Panc1 (cell line): ENCODE results near the gene NGEF. TPM values are rescaled to one million over a fixed set of nuclear protein-coding genes. Genes with fewer than 3 reads are reported as not detected.

Experiments
- ATAC-seq: fragments of 200-7000 bp; cut with Tn5 transposase; 2 replicates; pipeline ENCODE4 v1.9.1; 2020; ENCODE audit warnings: mild to moderate bottlenecking, moderate library complexity
- BruUV-seq: library from RNA; stranded (reverse); fragments of 400-500 nt; replicated peaks from 2 replicates; lab custom pipeline; 2021; lab: Mats Ljungman, UMichigan
- CTCF ChIA-PET: fragments of 300-600 bp; sonication (Branson Sonifier 250); formaldehyde crosslinking; loops from one replicate; lab custom pipeline; 2022; ENCODE audit warnings: antibody characterized with exemption; lab: Charles Lee
- POLR2A ChIA-PET: fragments of 300-600 bp; sonication (Branson Sonifier 250); formaldehyde crosslinking; loops from one replicate; lab custom pipeline; 2022; ENCODE audit warnings: antibody characterized with exemption; lab: Charles Lee
- DNase-seq: peaks from one replicate; pipeline ENCODE4 v3.0.0-alpha.2; 2010; ENCODE audit warnings: low read depth, low spot score
- H3K27ac ChIP-seq: 2 replicates; pipeline ENCODE4 v1.5.1; 2011; ENCODE audit warnings: mild to moderate bottlenecking, low read length, inconsistent platforms
- H3K27me3 ChIP-seq: fragments of 200-500 bp; sonication (Bioruptor generic); 2 replicates; pipeline ENCODE4 v1.6.0; 2014; ENCODE audit warnings: low read length, inconsistent platforms; ENCODE audit not compliant: control insufficient read depth, insufficient read depth
- H3K36me3 ChIP-seq: fragments of 200-500 bp; sonication (Bioruptor generic); 2 replicates; pipeline ENCODE4 v1.5.1; 2014; ENCODE audit warnings: inconsistent platforms, mild to moderate bottlenecking, low read length, moderate library complexity; ENCODE audit not compliant: control insufficient read depth, insufficient read depth
- H3K4me1 ChIP-seq: 2 replicates; pipeline ENCODE4 v1.5.1; 2011; ENCODE audit warnings: inconsistent platforms, mild to moderate bottlenecking, low read length, moderate library complexity; ENCODE audit not compliant: control insufficient read depth, insufficient read depth
- H3K4me3 ChIP-seq, 2 experiments: 2 replicates each; pipeline ENCODE4 v1.5.1; 2011 to 2012; ENCODE audit warnings: low read depth in 2 of 2, low read length in 2 of 2, mild to moderate bottlenecking in 2 of 2, inconsistent platforms in 1 of 2, moderate library complexity in 1 of 2
- H3K9me3 ChIP-seq: fragments of 200-500 bp; sonication (Bioruptor generic); 2 replicates; pipeline ENCODE4 v1.5.1; 2014; ENCODE audit warnings: low read depth, mild to moderate bottlenecking, inconsistent platforms, low read length, moderate library complexity; ENCODE audit not compliant: control insufficient read depth, insufficient read depth
- POLR2AphosphoS5 ChIP-seq: IDR thresholded peaks from 2 replicates; pipeline ENCODE4 v1.6.1; 2012; ENCODE audit warnings: mild to moderate bottlenecking, low read depth, low read length, moderate library complexity
- SIN3A ChIP-seq: IDR thresholded peaks from 2 replicates; pipeline ENCODE4 v1.6.1; 2012; ENCODE audit warnings: low read depth, mild to moderate bottlenecking, low read length, moderate library complexity, borderline replicate concordance; ENCODE audit not compliant: insufficient read depth
- TCF7L2 ChIP-seq: IDR thresholded peaks from 2 replicates; pipeline ENCODE4 v1.6.1; 2011; ENCODE audit warnings: mild to moderate bottlenecking, low read depth, low read length, inconsistent platforms
- in situ Hi-C: cut with HindIII; loops from 2 replicates; pipeline ENCODE4 v1.10.0; 2016; ENCODE audit warnings: low sequenced_read_pairs, low pct_unique_long_range_greater_than_20kb
- intact Hi-C: fragments of 100-400 bp; cut with micrococcal nuclease; formaldehyde crosslinking; loops from one replicate; pipeline ENCODE4 v1.10.0; 2022; ENCODE audit not compliant: unreplicated experiment
- total RNA-seq: library from RNA; stranded (reverse); gene quantifications from one replicate; pipeline ENCODE4 v1.2.1, GENCODE V29; 2021; ENCODE audit not compliant: unreplicated experiment
- TF ChIP-seq, protein P1 (sequence below): fragments of 450-650 bp; IDR thresholded peaks from 2 replicates; pipeline ENCODE4 v1.5.1; 2017; ENCODE audit warnings: mild to moderate bottlenecking
- TF ChIP-seq, protein P2 (sequence below), 2 experiments: IDR thresholded peaks; 2 replicates each; pipeline ENCODE4 v1.6.1; 2011 to 2012; ENCODE audit warnings: low read depth in 2 of 2, control low read depth in 1 of 2, low read length in 1 of 2, mild to moderate bottlenecking in 1 of 2, moderate library complexity in 1 of 2; ENCODE audit not compliant: insufficient read depth in 1 of 2

NGEF gene
- total RNA-seq, 1 experiment from 2014 or later: 17.8 TPM

DNA sequence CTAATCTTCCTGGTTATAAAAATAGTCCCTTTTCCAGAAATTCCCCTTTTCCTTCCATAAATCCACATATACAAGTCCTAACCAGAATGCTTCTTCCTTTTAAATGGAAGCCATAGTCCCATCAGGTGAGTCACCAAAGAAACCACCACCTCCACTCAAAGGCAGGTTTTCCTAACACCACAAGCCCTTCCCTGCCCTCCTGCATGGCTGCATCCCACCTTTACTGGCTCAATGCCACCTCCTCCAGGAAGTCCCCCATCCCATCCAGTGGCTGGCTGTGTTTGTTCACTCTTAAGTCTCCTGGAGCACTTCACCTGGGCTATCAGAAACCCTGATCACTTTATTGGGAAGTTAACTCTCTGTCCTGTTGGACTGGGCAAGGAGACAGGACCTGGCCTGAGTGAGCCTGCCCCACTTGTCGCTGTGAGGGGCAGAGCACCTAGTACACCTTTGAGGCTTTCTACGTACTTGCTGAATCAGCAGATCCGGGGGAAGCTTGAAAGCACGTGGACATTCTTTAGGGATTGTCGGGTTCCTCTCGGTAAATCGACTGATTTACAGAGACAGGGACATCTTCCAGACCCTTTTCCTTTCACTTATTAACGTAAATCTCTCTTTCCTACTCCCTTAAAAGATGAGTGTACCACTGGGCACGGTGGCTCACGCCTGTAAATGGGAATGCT, 71.0 kb downstream of the NGEF start:
- Histone ChIP-seq H3K4me1 (no peaks in the 10 kb centered on the region), H3K36me3 (no peaks in the 10 kb centered on the region), H3K9me3 (no peaks in the 10 kb centered on the region; the same call in 1 of the 2 replicates), H3K27ac (no peak overlapping the region), H3K27me3 (no peaks in the 10 kb centered on the region), H3K4me3 (no peak overlapping the region)
- in situ Hi-C loops (no loop called here), intact Hi-C loops (no loop called here)
- CTCF ChIA-PET: no interaction called here
- no TSS peak for BruUV-seq
- ATAC-seq: no peak
- TF ChIP-seq TCF7L2 (no peak), SIN3A (no peak), POLR2AphosphoS5 (no peak)
- TF ChIP-seq, protein P1, sequence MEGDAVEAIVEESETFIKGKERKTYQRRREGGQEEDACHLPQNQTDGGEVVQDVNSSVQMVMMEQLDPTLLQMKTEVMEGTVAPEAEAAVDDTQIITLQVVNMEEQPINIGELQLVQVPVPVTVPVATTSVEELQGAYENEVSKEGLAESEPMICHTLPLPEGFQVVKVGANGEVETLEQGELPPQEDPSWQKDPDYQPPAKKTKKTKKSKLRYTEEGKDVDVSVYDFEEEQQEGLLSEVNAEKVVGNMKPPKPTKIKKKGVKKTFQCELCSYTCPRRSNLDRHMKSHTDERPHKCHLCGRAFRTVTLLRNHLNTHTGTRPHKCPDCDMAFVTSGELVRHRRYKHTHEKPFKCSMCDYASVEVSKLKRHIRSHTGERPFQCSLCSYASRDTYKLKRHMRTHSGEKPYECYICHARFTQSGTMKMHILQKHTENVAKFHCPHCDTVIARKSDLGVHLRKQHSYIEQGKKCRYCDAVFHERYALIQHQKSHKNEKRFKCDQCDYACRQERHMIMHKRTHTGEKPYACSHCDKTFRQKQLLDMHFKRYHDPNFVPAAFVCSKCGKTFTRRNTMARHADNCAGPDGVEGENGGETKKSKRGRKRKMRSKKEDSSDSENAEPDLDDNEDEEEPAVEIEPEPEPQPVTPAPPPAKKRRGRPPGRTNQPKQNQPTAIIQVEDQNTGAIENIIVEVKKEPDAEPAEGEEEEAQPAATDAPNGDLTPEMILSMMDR: no peak
- TF ChIP-seq, protein P2, sequence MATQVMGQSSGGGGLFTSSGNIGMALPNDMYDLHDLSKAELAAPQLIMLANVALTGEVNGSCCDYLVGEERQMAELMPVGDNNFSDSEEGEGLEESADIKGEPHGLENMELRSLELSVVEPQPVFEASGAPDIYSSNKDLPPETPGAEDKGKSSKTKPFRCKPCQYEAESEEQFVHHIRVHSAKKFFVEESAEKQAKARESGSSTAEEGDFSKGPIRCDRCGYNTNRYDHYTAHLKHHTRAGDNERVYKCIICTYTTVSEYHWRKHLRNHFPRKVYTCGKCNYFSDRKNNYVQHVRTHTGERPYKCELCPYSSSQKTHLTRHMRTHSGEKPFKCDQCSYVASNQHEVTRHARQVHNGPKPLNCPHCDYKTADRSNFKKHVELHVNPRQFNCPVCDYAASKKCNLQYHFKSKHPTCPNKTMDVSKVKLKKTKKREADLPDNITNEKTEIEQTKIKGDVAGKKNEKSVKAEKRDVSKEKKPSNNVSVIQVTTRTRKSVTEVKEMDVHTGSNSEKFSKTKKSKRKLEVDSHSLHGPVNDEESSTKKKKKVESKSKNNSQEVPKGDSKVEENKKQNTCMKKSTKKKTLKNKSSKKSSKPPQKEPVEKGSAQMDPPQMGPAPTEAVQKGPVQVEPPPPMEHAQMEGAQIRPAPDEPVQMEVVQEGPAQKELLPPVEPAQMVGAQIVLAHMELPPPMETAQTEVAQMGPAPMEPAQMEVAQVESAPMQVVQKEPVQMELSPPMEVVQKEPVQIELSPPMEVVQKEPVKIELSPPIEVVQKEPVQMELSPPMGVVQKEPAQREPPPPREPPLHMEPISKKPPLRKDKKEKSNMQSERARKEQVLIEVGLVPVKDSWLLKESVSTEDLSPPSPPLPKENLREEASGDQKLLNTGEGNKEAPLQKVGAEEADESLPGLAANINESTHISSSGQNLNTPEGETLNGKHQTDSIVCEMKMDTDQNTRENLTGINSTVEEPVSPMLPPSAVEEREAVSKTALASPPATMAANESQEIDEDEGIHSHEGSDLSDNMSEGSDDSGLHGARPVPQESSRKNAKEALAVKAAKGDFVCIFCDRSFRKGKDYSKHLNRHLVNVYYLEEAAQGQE (IDR thresholded peaks at IDR 0.05; ENCODE audit: insufficient read depth in 1 of 2, low read depth in 2 of 2, low read length in 1 of 2): no peak
- POLR2A ChIA-PET: interaction anchor here (0.6 kb wide), 1 partner anchor 65 kb away, joined by 3 read pairs; no protein-coding TSS in a partner anchor
- no peak for DNase-seq

DNA sequence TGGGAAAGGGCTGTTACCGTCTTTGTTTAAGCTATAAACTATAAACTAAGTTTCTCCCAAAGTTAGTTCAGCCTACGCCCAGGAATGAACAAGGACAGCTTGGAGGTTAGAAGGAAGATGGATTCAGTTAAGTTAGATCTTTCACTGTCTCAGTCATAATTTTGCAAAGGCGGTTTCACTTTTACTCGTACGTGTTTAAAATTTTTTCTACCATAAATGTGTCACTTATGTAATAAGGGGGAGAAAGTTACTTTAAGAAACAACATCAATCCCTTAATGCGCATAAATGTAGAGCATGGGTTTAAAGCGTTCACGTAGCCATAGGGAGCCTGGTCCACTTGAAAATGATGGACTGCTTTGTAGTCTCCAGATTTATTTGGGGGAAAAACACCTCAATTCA, 71.7 kb downstream of the NGEF start:
- H3K4me3 ChIP-seq: no peak overlapping the region
- ATAC-seq (no peak), DNase-seq (no peak)
- no peak overlapping the region for H3K27ac ChIP-seq
- no TSS peak for BruUV-seq
- no peaks in the 10 kb centered on the region for H3K27me3 ChIP-seq
- H3K36me3 ChIP-seq: no peaks in the 10 kb centered on the region
- CTCF ChIA-PET: no interaction called here
- in situ Hi-C loops (no loop called here), intact Hi-C loops (no loop called here)
- POLR2A ChIA-PET: no interaction called here
- TF ChIP-seq SIN3A: no peak
- TF ChIP-seq, protein P1: no peak
- no peaks in the 10 kb centered on the region for H3K4me1 ChIP-seq
- H3K9me3 ChIP-seq: no peaks in the 10 kb centered on the region; the same call in 1 of the 2 replicates
